Measurements from ENCODE around the gene ARHGAP11B.
"Not testable (repeated sequence)": the region's sequence is repeated elsewhere in the genome, so short reads cannot be mapped to it uniquely, and the experiment has no call there.

Gene ARHGAP11B

DNA sequence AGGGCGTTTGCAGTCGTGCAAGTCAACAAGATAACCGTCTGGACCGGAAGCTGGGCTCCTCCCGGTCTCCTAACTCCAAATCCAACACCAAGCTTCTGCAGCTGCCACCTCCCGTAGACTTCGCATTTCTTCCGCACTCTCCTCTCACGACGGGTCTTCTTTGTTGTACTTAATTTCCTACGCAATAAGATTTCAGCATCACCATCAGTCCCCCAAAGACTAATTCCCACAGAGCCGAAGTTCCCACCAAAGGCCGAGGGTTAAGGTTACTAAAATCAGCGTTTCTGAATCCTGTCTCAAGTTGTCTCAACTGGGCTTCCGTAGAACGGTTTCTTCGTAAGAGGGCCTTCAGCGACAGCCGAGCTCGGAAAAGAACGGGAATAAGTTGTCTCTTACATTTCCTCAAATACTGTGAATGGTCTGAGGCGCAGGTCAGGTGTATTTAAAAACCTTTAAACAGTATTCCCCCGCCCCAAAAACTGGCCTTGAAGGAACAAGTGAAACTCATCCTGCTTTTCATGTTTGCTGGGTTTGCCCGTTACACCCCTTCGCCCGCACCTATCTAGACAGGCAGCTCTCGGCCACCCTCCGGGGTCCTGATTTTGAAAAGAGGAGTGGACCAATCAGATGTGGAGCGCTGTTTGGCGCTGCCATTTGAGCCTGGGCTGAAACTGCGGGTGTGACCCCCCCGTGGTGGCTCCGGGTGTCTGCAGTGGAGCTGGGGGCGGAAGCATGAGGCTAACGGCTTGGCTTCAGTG, at the start of gene ARHGAP11B:
Gene ARHGAP11B (plus strand): TSS at position 693 of the 758 bp plus-strand sequence.
- DNase-seq (ENCODE audit: low read depth, low spot score): peak; percentile 97

DNA sequence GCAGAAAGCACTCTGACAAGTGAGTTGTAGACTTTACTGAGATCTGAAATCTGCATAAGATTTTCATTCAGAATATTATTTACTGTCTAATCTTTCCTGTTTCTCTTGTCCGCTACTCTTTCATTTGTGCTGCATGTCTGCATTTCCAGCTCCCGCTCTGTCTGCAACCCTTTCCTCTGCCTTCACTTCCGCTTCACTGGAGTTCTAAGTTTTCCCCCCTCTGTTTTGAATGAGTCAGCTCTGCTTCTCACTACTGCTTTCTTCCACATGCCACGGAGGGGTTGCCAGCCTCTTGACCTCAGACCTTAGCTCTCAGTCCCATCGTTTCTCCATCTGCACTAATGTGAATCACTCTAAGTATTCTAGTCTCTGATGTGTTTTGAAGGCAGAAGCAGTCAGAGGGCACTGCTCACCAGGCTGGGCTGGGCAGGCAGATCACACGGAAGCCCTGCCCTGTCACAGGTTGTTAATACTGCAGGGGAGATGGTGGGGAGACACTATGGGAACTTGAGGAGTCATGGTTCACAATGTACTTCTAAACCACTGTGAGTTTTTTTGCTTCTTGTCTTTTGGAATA, 46.4 kb upstream of the ARHGAP11B start:
- DNase-seq (ENCODE audit: low read depth, low spot score): not testable (repeated sequence)

DNA sequence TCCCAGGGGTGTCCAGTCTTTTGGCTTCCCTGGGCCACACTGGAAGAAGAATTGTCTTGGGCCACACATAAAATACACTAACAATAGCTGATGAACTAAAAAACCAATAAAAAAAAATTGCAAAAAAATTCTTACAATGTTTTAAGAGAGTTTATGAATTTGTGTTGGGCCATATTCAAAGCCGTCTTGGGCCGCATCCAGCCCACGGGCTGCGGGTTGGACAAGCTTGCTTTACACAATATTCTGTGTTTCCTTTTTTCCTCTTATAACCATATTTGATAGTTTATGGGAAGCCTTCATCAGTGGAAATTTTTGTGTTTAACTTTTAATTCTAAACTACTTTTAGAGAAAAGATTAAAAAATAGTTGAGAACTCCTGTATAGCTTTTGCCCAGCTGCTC, 45.2 kb upstream of the ARHGAP11B start:
- not testable (repeated sequence) for DNase-seq (ENCODE audit: low read depth, low spot score)

DNA sequence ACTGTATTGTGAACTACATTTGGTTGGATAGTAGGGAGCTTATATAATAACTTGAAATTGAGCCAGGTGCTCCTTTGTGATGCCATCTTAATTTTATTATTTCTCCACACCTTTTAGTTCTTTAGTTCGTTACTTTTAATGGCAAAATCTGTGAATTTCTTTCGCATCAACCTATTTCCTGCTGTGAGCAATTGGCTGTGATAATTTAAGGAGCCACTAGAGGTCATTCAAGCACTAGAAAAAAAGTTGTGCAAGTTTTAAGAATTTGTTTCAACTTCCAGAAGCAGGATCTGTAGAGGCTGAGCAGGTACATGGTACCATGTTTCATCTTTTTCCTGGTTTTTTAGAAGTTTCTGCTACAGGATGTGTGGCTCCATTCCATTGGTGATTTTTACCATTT, 27.0 kb upstream of the ARHGAP11B start:
- DNase-seq (ENCODE audit: low read depth, low spot score): not testable (repeated sequence)

DNA sequence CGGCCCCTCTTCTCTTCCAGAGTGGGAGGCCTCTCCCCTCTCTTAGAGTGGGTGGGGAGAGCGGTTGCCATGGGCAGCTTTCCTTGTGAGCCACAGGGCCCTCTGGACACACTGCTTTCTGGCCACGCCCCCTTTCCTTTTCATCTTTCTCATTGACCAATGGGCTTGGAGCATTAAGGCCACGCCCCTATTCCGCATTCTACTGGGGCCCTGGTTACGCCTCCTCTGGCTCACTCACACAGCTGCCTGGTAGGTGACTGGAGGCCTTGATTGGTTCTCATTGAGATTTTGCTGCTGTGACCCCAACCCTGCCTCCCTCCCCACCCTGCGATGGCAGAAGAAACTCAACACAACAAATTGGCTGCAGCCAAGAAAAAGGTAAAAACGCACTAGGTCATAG, 22.1 kb upstream of the ARHGAP11B start, which contains the start of gene GOLGA8H:
Gene GOLGA8H (plus strand): TSS at position 233 of the 400 bp plus-strand sequence. CDS start 98 bp downstream, at position 331.
- not testable (repeated sequence) for DNase-seq (ENCODE audit: low read depth, low spot score)

DNA sequence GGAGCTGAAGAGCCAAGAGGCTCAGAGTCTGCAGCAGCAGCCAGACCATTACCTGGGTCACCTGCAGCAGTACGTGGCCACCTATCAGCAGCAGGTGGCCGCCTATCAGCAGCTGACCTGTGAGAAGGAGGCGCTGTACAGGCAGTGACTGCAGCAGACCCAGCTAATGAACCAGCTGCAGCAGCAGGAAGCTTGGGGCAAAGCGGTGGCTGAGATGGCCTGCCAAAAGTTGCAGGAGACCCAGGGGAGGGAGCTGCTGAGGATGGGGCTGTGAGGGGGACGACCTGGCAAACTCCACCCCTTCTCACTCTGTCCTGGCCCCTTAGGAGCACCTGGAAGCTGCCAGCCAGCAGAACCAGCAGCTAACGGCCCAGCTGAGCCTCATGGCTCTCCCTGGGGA, 13.7 kb upstream of the ARHGAP11B start:
- DNase-seq (ENCODE audit: low read depth, low spot score): not testable (repeated sequence)

DNA sequence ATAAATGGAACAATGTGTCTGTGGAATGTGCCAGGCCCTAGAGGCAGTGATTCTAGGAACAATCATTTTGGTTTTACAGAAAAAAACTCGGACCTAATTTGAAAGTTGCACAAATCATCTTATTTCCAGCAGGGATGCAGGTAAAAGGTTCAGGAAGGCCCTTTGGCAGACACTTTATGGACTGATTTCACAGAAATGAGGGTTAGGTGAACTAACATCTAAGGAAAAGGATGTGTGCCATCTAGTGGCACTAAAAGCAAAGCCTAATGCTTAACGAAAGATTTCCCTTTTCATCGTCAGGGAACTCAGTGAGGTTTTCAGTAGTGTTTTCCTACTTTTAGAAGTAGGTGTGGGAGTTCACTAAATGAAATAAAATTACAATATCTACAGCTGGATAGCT, 4.6 kb upstream of the ARHGAP11B start:
- DNase-seq (ENCODE audit: low read depth, low spot score): not testable (repeated sequence)

DNA sequence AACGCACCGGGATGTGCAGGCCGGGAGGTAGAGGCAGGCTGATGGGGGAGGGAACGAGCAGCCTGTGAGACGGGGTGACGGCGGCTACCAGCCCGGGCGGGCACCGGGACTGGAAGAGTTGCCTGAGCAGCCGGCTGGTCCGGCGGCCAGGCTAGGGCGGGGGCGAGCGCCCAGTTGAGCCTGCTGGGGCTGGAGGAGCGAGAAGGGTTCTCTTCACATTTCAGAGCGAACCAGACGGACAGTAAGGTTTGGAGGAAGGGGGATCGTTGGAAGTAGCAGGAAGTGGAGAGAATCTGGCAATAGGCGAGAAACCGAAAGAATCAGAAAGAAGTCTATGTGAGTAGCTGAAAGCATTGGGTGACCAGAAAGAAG, 252 bp downstream of the ARHGAP11B start:
- not testable (repeated sequence) for DNase-seq (ENCODE audit: low read depth, low spot score)

DNA sequence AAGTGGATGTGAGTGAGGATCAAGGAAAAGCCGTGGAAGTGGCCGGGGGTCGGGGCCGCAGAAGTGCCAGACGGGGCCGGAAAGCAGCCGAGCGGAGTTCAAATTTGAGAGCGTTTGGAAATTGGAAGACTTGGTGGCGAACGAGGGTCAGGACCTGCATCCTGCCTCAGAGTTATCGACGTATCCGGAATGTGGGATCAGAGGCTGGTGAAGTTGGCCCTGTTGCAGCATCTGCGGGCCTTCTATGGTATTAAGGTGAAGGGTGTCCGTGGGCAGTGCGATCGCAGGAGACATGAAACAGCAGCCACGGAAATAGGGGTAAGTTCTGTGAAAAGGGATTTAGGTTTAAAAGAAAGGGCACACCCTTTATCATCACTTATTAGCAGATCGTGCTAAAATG, 704 bp downstream of the ARHGAP11B start:
- not testable (repeated sequence) for DNase-seq (ENCODE audit: low read depth, low spot score)

DNA sequence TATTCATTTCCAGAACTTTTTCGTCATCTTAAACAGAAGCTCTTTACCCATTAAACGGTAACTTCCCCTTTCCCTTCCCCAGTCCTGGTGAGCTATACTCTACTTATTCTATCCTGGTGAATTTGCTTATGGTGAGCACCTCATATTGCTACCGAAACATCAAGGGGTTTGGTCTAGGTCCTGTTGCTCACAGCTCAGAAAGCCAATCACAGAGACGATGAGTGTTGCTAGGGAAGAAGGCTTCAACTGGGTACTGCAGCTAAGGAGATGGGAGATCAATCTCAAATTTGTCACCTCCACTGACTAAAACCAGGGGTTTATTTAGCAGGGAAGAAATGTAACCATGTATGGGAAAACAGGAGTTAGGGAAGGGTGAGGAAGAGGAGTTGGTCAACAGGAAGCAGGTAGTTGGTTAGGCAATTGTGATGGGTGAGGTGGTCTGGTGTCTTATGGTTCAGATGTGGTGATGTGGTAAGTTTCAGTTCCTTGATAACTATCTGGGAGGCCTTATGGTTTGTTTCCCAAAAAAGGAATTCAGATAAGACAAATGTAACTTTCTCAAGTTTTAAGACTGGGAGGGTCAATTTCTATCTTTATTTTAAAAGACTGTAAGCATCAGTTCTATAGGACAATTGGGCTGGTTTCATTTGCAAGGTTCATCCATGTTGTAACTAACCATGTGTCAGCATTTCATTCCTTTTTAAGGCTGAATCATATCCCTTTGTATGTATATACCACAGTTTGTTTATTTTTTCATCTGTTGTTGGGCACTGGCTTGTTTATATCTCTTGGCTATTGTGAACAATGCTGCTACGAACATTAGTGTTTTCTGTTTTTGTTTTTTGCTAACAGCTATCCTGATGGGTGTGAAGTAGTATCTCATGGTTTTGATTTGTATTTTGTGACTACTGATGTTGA, 24.3 kb downstream of the ARHGAP11B start:
- no peak for DNase-seq (ENCODE audit: low read depth, low spot score)

DNA sequence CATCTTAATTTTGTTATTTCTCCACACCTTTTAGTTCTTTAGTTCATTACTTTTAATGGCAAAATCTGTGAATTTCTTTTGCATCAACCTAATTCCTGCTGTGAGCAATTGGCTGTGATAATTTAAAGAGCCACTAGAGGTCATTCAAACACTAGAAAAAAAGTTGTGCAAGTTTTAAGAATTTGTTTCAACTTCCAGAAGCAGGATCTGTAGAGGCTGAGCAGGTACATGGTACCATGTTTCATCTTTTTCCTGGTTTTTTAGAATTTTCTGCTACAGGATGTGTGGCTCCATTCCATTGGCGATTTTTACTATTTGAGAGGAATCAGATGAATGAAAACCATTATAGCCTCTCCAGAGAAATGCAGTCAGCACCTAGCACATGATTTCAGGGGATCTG, 35.2 kb downstream of the ARHGAP11B start:
- DNase-seq (ENCODE audit: low read depth, low spot score): not testable (repeated sequence)

DNA sequence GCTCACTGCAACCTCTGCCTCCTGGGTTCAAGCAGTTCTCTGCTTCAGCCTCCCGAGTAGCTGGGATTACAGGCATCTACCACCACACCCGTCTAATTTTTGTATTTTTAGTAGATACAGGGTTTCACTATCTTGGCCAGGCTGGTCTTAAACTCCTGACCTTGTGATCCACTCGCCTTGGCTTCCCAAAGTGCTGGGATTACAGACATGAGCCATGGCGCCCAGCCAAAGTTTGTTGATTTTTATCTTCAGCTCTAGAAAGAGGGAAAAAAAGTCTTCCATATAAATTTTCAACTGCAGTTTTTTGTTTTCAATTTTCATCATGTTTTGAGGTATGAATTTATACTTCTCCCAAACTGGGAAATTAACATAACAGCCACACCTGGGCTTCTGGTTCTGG, 43.7 kb downstream of the ARHGAP11B start:
- not testable (repeated sequence) for DNase-seq (ENCODE audit: low read depth, low spot score)

DNA sequence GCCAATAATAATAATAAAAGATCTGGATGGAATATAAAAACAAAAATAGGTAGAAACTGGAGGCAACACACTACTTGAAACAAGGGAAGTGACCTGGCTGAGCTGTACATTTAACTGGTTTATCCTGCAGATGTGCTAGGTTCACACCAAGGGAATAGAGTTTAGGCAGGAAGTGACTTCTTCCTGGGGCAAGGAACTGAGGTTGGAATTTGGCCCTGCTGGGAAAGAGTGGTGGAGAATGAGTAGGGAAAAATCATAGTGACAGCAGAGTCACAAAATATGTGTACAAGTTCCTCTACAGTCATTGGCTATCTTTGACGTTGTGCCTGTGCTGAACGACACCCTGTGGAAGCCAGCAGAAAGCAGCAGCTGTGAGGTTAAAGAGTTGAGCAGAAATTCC, 44.1 kb downstream of the ARHGAP11B start:
- no peak for DNase-seq (ENCODE audit: low read depth, low spot score)

DNA sequence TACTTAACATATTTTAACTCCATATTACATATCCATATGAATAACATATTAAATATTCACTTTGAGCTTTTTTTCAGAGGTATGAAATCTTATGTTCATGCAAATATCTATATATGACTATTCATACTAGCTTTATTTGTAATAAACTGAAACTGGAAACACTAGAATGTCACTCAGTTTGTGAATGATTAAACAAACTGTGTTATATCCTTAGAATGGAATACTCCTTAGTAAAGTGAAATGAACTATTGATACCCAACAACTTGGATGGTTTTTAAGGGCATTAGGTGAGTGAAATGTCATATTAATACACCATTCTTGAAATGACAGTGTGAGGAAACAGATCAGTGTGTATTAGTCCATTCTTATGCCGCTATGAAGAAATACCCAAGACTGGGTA, 45.4 kb downstream of the ARHGAP11B start:
- no peak for DNase-seq (ENCODE audit: low read depth, low spot score)

DNA sequence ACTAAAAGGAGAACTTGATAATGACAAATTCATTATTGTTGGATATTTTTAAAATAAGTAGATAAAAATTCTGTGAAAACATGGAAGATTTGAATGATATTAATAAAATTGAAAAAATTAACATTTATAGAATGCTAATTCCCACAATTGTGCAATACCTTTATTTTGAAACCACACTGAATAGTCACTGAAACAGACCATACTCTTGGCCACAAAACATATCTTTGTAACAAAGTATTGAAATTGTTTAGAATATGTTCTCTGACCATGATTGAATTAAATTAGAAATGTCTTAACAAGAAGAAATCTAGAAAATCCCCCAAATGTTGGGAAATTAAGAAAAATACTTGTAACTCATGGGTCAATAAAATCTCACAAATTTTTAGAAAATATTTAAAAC, 49.2 kb downstream of the ARHGAP11B start:
- no peak for DNase-seq (ENCODE audit: low read depth, low spot score)

DNA sequence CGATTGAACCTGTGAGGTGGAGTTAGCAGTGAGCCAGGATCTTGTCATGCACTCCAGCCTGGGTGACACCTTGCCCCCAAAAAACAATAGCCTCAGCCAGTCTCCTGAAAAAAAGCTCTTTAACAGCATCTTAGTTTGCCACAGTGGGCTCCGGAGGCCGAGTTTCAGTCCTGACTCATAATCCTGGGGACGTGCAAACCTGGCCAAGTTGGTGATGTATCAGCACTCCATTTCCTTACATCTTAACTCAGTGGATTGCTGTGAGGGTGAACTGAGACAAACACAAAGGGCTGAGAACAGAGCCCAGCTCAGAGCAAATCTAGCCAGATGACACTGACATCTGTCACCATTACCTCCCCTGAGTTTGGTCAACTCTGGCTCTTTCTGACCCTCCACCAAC, 50.0 kb downstream of the ARHGAP11B start:
- DNase-seq (ENCODE audit: low read depth, low spot score): not testable (repeated sequence)

DNA sequence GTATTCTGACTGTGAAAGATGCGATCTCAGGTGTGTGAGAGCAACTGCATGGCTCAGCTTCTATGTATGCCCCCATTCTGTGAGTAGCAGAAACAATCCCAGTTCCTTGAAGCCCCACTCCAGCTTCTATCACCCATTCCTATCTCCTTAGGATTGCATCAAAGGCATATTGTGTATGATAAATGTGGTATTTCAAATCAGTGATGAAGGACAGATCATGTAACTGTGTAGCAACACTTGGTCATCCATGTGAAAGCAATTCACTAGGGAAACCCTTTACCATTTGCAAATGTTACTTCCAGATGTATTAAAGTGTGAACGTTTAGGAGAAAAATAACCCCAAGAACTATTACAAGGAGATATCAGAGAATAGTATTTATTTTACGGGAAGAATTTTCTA, 55.1 kb downstream of the ARHGAP11B start:
- not testable (repeated sequence) for DNase-seq (ENCODE audit: low read depth, low spot score)

DNA sequence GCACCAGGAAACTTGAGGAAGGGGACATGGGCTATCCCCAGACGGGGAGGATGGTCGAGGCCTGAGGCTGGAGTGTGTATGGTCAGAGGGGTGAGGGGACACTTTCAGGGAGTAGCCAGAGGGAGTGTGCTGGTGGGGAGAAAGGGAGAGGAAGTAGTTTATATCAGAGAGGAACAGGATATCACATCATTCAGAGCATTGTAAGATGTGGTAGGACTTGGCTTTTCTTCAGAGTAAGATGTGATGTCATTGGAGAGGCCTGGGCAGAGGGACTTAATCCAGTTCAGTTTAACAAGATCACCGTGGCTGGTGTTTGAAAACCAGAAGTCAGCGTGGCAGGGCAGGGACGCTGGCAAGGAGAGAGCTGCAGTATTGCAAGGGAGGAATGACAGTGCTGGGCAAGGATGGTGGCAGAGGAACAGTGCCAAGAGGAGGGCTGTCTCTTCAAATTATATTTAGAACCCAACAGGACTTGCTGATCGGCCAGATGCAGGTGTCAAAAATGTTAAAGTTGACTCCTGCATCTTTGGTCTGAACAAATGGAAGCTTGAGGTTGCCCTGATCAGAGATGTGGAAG, 59.9 kb downstream of the ARHGAP11B start:
- not testable (repeated sequence) for DNase-seq (ENCODE audit: low read depth, low spot score)

DNA sequence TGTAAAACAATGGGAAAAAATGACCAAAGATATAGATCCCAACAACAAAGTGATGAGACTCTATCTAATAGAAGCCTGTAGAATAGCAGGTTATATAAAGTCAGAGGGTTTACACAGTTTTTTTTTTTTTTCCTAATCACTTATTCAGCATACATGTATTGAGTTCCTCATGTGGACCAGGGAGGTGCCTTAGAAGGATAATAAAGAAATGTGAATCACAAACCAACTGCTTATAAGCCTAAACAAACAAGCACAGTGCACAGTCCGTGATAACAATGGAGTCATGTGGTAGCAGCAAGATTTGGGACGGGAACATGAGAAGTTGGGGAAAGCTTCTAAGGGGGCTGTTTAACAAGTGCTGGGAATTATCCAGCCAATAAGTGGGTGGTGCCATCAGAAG, 60.7 kb downstream of the ARHGAP11B start:
- DNase-seq (ENCODE audit: low read depth, low spot score): not testable (repeated sequence)

All from smooth muscle cell of the brain vasculature (primary cell).